ENCODE measurements around the gene CHCHD3. TPM values are rescaled to one million over a fixed set of nuclear protein-coding genes. Genes with fewer than 3 reads are reported as not detected.
"Not testable (repeated sequence)": the region's sequence is repeated elsewhere in the genome, so short reads cannot be mapped to it uniquely, and the experiment has no call there.

Gene CHCHD3
- total RNA-seq, 1 donor from 2014 or later: 71.0 TPM

DNA sequence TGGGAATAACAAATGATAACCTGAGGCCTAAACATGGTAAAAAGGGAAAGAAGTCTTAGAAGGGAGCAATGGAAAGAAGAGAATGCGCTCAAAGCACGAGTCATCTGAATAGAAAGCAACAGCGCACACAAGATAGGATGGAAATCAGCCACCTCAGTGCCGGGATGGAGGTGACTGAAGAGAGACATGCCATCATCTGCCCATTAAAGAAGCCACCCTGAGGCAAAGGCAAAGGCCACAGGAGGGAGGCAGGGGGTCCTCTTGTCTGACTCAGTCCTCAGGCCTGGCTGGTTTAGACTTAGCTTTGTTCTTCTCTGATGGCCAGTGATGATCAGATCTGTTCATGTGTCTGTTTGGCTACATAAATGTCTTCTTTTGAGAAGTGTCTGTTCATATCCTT lies 180.6 kb downstream of the CHCHD3 start:
- no peak overlapping the region for H3K27ac Mint-ChIP-seq
- H3K4me1 Mint-ChIP-seq (ENCODE audit: unreplicated experiment): peaks cover 6% of the 10 kb centered on the region
- no peaks in the 10 kb centered on the region for H3K27me3 Mint-ChIP-seq
- H3K4me3 Mint-ChIP-seq: no peak overlapping the region
- H3K36me3 Mint-ChIP-seq: peaks cover 22% of the 10 kb centered on the region
- no peak for DNase-seq (ENCODE audit: extremely low spot score, unreplicated experiment)
- H3K9me3 Mint-ChIP-seq: no peaks in the 10 kb centered on the region
- TF ChIP-seq, protein P1, sequence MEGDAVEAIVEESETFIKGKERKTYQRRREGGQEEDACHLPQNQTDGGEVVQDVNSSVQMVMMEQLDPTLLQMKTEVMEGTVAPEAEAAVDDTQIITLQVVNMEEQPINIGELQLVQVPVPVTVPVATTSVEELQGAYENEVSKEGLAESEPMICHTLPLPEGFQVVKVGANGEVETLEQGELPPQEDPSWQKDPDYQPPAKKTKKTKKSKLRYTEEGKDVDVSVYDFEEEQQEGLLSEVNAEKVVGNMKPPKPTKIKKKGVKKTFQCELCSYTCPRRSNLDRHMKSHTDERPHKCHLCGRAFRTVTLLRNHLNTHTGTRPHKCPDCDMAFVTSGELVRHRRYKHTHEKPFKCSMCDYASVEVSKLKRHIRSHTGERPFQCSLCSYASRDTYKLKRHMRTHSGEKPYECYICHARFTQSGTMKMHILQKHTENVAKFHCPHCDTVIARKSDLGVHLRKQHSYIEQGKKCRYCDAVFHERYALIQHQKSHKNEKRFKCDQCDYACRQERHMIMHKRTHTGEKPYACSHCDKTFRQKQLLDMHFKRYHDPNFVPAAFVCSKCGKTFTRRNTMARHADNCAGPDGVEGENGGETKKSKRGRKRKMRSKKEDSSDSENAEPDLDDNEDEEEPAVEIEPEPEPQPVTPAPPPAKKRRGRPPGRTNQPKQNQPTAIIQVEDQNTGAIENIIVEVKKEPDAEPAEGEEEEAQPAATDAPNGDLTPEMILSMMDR (conservative IDR thresholded peaks at IDR 0.05): no peak

DNA sequence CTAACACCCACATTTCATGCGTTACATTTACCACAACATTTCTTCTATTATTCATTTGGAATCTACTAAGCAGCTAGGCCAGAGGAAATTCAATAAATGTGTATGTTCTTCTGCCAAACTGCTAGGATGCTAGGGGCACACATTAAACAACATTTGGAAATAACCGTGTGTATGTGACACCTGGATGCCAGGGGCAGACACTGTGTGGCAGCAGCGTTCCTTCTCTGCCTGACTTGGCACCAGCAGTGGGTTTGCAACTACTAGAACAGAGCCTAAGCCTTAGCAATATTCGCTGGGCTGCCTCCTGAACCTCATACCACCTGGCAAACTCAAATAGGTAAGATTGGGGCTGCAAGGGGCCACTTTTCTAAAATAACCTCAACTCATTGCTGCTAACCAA lies 182.1 kb downstream of the CHCHD3 start:
- H3K36me3 Mint-ChIP-seq: peaks cover 21% of the 10 kb centered on the region
- TF ChIP-seq, protein P1 (conservative IDR thresholded peaks at IDR 0.05): no peak
- H3K27me3 Mint-ChIP-seq: no peaks in the 10 kb centered on the region

GRCh38 chr7:132898641-132899175 lies 183.2 kb downstream of the CHCHD3 start:
- peaks cover 26% of the 10 kb centered on the region for H3K36me3 Mint-ChIP-seq
- not testable (repeated sequence) for H3K4me3 Mint-ChIP-seq; H3K4me1 Mint-ChIP-seq (ENCODE audit: unreplicated experiment); DNase-seq (ENCODE audit: extremely low spot score, unreplicated experiment); H3K27ac Mint-ChIP-seq; H3K9me3 Mint-ChIP-seq; H3K27me3 Mint-ChIP-seq

More for the DNA sequence above, 182.1 kb downstream of the CHCHD3 start:
- no peak overlapping the region for H3K27ac Mint-ChIP-seq
- no peak overlapping the region for H3K4me3 Mint-ChIP-seq
- no peaks in the 10 kb centered on the region for H3K9me3 Mint-ChIP-seq
- DNase-seq (ENCODE audit: extremely low spot score, unreplicated experiment): no peak
- no peaks in the 10 kb centered on the region for H3K4me1 Mint-ChIP-seq (ENCODE audit: unreplicated experiment)

DNA sequence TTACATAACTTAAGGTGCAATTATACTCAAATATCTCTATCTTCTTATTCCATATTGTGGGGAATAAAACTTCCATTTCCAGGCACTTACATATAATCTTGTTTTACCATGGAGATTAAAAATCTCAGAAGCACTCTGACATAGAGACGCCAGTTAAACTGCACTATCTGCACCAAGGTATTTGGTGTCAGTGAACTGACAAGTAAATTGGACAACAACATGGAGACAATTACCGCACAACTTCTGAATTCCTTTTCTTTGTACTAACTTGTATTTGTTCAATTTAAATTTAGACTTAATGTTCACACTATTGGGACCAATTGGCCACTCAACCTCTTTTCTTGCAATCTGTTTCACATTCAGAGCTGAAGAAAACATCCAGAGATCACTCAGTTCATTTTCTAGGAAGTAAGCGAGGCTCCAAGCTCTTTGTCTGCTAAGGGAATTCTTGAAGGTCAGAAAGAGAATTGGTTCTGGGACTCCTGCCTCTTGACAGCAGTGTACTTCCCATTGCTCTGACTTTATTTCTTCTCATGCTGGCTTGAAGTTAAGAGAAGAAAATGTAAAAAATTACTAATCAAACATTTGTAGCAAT lies 184.7 kb downstream of the CHCHD3 start:
- Mint-ChIP-seq H3K27ac (no peak overlapping the region), H3K9me3 (no peaks in the 10 kb centered on the region), H3K27me3 (no peaks in the 10 kb centered on the region), H3K4me3 (no peak overlapping the region), H3K36me3 (peaks cover 31% of the 10 kb centered on the region), H3K4me1 (ENCODE audit: unreplicated experiment) (no peaks in the 10 kb centered on the region)
- no peak for DNase-seq (ENCODE audit: extremely low spot score, unreplicated experiment)
- TF ChIP-seq, protein P1 (conservative IDR thresholded peaks at IDR 0.05): no peak

- Mint-ChIP-seq H3K36me3 (peaks cover 28% of the 10 kb centered on the region), H3K27ac (no peak overlapping the region), H3K4me3 (no peak overlapping the region), H3K9me3 (no peaks in the 10 kb centered on the region), H3K4me1 (ENCODE audit: unreplicated experiment) (no peaks in the 10 kb centered on the region), H3K27me3 (no peaks in the 10 kb centered on the region)
- TF ChIP-seq, protein P1 (conservative IDR thresholded peaks at IDR 0.05): no peak
- DNase-seq (ENCODE audit: extremely low spot score, unreplicated experiment): no peak
These were observed 186.7 kb downstream of the CHCHD3 start for GRCh38 chr7:132895231-132895630.

DNA sequence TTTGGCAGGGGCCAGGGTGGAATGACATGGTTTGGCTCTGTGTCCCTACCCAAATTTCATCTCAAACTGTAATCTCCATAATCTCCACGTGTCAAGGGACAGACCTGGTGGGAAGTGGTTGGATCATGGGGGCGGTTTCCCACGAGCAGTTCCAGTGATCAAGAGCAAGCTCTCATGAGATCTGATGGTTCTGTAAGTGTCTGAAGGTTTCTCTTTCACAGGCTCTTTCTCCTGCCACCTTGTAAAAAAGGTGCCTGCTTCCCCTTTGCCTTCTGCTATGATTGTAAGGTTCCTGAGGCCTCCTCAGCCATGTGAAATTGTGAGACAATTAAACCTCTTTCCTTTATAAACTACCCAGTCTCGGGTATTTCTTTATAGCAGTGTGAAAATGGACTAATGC lies 188.3 kb downstream of the CHCHD3 start:
- Mint-ChIP-seq H3K27ac (no peak overlapping the region), H3K27me3 (no peaks in the 10 kb centered on the region), H3K4me3 (no peak overlapping the region), H3K9me3 (no peaks in the 10 kb centered on the region), H3K36me3 (peaks cover 23% of the 10 kb centered on the region), H3K4me1 (ENCODE audit: unreplicated experiment) (no peaks in the 10 kb centered on the region)
- TF ChIP-seq, protein P1 (conservative IDR thresholded peaks at IDR 0.05): no peak
- DNase-seq (ENCODE audit: extremely low spot score, unreplicated experiment): no peak

- H3K4me3 Mint-ChIP-seq; H3K27me3 Mint-ChIP-seq; DNase-seq (ENCODE audit: extremely low spot score, unreplicated experiment); H3K27ac Mint-ChIP-seq; H3K4me1 Mint-ChIP-seq (ENCODE audit: unreplicated experiment); H3K9me3 Mint-ChIP-seq: not testable (repeated sequence)
- peaks cover 23% of the 10 kb centered on the region for H3K36me3 Mint-ChIP-seq
These were observed 189.1 kb downstream of the CHCHD3 start for GRCh38 chr7:132892744-132893143.
